ENCODE data around the gene FAM135A.

DNA sequence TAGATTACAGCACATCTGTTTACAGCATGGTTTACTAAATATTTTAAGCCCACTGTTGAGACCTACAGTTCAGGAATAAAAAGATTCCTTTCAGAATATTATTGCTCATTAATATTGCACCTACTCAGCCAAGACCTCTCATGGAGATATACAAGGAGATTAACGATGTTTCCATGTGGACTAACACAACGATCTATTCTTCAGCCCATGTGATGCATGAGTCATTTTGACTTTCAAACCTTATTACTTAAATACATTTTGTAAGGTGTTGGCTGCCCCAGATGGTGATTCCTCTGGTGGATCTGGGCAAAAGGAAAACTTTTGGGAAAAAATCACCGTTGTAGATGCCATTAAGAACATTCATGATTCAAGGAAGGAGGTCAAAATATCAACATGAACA is 105.4 kb downstream of the FAM135A start:
- TF ChIP-seq EZH2 (IDR thresholded peaks at IDR 0.05; ENCODE audit: low read depth, unreplicated experiment), result no peak
- TF ChIP-seq, protein P1, sequence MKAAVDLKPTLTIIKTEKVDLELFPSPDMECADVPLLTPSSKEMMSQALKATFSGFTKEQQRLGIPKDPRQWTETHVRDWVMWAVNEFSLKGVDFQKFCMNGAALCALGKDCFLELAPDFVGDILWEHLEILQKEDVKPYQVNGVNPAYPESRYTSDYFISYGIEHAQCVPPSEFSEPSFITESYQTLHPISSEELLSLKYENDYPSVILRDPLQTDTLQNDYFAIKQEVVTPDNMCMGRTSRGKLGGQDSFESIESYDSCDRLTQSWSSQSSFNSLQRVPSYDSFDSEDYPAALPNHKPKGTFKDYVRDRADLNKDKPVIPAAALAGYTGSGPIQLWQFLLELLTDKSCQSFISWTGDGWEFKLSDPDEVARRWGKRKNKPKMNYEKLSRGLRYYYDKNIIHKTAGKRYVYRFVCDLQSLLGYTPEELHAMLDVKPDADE (IDR thresholded peaks at IDR 0.05), result no peak
- TF ChIP-seq POLR2AphosphoS5 (IDR thresholded peaks at IDR 0.05; ENCODE audit: low read depth), result no peak
- no peak for TF ChIP-seq CTCF (conservative IDR thresholded peaks at IDR 0.05; ENCODE audit: low read depth in 2 of 2)
- TF ChIP-seq JUNB (IDR thresholded peaks at IDR 0.05; ENCODE audit: unreplicated experiment), result no peak
- TF ChIP-seq EZH2phosphoT487 (IDR thresholded peaks at IDR 0.05; ENCODE audit: unreplicated experiment), result no peak
- TF ChIP-seq REST (IDR thresholded peaks at IDR 0.05; ENCODE audit: unreplicated experiment), result no peak
- TF ChIP-seq ZNF331 (CRISPR knock-in tag; IDR thresholded peaks at IDR 0.05; ENCODE audit: low read depth), result no peak
- no peak for TF ChIP-seq NANOG (IDR thresholded peaks at IDR 0.05; ENCODE audit: borderline replicate concordance)
- TF ChIP-seq CREB1 (CRISPR knock-in tag; IDR thresholded peaks at IDR 0.05; ENCODE audit: low read depth), result no peak
- TF ChIP-seq STAT1 (IDR thresholded peaks at IDR 0.05; ENCODE audit: unreplicated experiment), result no peak
